ENCODE results near the gene ABCC10.
"Not testable (repeated sequence)": the region's sequence is repeated elsewhere in the genome, so short reads cannot be mapped to it uniquely, and the experiment has no call there.

Gene ABCC10, protein sequence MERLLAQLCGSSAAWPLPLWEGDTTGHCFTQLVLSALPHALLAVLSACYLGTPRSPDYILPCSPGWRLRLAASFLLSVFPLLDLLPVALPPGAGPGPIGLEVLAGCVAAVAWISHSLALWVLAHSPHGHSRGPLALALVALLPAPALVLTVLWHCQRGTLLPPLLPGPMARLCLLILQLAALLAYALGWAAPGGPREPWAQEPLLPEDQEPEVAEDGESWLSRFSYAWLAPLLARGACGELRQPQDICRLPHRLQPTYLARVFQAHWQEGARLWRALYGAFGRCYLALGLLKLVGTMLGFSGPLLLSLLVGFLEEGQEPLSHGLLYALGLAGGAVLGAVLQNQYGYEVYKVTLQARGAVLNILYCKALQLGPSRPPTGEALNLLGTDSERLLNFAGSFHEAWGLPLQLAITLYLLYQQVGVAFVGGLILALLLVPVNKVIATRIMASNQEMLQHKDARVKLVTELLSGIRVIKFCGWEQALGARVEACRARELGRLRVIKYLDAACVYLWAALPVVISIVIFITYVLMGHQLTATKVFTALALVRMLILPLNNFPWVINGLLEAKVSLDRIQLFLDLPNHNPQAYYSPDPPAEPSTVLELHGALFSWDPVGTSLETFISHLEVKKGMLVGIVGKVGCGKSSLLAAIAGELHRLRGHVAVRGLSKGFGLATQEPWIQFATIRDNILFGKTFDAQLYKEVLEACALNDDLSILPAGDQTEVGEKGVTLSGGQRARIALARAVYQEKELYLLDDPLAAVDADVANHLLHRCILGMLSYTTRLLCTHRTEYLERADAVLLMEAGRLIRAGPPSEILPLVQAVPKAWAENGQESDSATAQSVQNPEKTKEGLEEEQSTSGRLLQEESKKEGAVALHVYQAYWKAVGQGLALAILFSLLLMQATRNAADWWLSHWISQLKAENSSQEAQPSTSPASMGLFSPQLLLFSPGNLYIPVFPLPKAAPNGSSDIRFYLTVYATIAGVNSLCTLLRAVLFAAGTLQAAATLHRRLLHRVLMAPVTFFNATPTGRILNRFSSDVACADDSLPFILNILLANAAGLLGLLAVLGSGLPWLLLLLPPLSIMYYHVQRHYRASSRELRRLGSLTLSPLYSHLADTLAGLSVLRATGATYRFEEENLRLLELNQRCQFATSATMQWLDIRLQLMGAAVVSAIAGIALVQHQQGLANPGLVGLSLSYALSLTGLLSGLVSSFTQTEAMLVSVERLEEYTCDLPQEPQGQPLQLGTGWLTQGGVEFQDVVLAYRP (N-terminal part only)

DNA sequence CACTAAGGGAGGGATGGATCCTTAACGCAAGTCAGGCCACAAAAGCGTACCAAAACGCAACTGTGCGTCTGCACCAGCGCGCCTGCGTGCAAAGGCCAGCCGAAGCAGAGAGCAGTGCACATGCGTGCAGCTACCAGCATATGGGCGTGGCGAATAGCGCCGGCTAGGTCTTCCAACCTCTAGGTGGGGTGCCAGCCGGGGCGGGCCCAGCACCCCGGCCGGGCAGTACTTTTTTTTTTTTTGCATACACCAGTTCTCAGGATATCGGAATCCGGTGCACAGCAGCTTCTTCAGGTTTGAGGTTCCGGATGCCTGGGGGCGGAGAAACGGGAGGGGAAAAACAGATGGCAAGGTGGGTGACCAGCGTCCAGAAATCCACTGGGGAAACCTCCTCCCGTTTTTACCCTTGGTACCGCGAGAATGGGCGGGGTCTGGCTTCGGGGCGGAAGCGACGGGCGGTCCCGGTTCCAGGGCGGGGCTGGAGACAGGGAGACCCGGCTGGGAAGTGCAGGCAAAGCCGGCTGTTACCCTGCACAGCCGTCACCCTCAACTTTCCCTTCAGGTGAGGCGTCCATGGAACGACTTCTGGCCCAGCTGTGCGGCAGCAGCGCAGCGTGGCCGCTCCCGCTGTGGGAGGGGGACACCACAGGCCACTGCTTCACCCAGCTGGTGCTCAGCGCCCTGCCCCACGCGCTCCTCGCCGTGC lies at the start of gene ABCC10:
Gene ABCC10 (plus strand): TSS at position 136 of the 706 bp plus-strand sequence. CDS start 438 bp downstream, at position 574.
- DNase-seq, result peak; percentile 92 to 93

DNA sequence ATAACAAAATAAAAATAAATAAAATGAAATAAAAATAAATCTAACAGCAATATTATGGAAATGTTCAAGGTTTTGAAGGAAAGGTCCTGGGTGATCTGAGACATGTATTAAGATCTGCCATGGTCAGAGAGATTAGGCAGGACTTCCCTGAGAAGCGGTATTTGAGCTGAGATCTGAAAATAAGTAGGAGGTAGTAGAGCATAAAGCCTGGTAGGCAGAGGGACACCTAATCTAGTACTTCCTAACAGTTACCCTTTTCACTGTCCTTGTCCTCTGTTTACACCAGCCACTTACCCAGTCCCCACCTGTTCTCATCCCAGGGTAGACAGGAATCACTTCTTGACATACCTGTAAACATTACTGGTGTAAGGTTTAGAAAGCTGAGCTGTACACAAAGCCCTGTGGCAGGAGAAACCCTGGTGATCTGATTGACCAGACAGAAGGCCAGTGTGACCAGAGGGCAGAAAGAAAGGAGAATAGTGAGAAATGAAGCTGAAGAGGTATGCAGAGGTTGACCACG lies 49.6 kb upstream of the ABCC10 start:
- DNase-seq, result no peak

DNA sequence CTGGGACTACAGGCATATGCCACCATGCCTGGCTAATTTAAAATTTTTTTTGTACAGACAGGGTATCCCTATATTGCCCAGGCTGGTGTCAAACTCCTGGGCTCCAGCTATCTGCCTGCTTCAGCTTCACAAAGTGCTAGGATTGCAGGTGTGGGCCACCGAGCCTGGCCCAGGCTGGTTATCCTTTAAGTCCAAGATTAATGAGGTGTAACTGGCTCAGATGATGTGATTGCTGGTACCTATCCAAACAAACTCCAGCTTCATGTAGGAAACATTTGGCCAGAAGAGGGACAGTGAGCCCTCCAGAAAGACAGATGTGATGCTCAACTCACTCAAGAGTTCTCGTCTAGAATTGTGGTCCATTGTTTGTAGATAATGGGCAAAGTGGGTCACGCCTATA lies 48.7 kb upstream of the ABCC10 start:
- no peak for DNase-seq

- DNase-seq, result not testable (repeated sequence)
Observed at GRCh38 chr6:43380858-43381257, 46.5 kb upstream of the ABCC10 start.

- DNase-seq, result no peak
Observed at GRCh38 chr6:43383021-43383667, 44.2 kb upstream of the ABCC10 start.

- no peak for DNase-seq
Observed at GRCh38 chr6:43386492-43386891, 40.8 kb upstream of the ABCC10 start.

DNA sequence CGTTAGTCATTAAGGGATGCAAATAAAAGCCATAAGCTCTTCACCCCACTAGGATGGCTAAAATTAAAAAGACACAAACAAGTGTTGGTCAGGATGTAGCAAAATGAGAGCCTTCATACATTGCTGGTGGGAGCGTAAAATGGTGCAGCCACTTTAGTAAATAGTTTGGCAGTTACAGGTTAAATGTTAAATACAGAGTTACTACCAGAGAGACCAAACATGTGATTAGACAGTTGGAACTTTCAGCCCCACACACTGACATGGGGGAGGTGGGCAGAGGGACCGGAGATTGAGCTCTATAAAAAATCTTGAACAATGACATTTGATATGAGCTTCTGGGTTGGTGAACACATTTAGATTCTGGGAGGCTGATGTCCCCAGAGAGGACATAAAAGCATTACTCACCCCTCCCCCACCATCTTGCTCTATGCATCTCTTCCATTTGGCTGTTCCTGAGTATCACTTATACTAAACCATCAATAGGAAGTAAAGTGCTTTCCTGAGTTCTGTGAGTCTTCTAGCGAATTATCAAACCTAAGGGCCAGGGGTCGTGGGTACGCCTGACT lies 37.5 kb upstream of the ABCC10 start:
- DNase-seq, result no peak

GRCh38 chr6:43390753-43391439 lies 36.4 kb upstream of the ABCC10 start:
- DNase-seq, result not testable (repeated sequence)

DNA sequence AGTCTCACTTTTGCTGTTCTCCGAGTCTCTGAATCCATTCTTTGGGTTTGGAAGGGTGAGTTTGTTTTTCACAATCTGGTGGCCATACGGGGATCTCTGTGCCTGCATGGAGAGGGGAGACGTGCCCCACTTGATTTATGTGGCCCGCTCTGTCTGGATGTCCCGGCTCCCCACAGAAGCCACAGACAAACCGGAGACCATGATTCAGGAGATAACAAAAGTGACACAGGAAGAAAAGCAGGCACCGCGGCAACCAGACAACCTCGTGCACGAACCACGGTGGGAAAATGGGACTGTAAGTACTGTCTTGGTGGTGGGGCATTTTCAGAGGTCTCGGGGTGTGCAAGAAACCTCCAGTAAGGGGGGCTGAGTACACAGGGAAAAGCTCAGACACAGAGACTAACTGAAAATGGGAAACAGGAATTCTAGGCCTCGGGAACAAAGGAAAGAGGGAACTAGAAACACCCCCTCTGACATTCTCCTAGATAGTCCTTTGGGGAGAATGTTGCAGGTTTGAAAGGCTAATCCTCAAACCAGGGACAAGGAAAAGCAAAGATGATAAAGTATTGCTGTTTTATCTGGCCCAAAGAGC lies 35.8 kb upstream of the ABCC10 start:
- DNase-seq, result no peak

DNA sequence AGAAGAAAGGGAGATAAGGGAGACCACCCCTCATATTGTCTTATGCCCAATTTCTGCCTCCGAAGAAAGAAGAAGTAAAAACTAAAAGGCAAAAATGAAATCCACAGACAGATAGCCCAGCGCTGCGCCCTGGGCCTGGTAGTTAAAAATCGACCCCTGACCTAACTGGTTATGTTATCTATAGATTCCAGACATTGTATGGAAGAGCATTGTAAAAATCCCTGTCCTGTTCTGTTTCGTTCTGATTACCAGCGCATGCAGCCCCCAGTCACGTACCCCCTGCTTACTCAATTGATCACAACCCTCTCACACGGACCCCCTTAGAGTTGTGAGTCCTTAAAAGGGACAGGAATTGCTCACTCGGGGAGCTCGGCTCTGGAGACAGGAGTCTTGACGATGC lies 34.2 kb upstream of the ABCC10 start:
- DNase-seq, result not testable (repeated sequence)

- no peak for DNase-seq
Observed at GRCh38 chr6:43393602-43394001, 33.7 kb upstream of the ABCC10 start.

DNA sequence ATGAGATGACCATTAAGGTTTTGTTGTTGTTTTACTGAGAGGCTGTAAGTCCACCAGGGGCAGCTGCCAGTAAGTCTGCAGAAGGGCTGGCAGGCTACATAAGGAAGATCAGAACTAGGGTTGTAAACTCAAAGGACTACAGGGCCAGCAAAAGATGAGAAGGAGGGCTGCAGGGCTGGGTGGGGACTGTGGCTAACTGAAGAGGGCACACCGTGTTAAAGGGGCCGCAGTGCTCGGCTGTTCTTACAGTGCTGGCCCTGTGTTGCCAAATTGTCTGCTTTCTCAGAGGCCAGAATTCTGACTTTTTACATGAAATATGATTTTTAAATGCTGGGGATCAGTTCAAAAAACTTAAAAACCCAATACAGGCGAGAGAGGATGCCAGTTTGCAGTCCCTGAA lies 32.4 kb upstream of the ABCC10 start:
- DNase-seq, result no peak

GRCh38 chr6:43395776-43396175 lies 31.6 kb upstream of the ABCC10 start:
- DNase-seq, result no peak

GRCh38 chr6:43396408-43397149 lies 30.8 kb upstream of the ABCC10 start:
- no peak for DNase-seq

DNA sequence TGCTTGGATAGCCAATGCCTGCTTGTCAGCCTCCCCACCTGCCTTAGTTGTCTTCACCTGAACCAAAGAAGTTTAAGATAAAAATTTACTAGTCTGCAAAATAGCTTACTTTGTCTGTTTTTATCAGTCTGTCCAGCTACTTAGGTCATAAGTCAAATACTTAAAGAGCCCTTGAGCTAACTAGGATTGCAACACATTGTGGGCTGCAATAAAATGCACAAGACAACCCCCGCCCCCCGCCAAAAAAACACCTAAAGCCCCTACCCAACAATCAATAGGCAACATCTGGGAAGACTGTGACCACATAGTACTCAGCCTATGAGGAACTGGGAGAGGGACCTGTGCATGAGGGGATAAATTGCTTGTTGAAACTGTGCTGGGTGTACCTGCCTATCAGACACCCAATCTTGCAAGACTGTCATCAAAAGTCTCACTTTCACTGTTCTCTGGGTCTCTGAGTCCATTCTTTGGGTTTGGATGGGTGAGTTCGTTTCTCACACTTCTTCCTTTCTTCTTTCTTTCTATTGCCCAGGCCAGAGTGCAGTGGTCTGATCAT lies 27.3 kb upstream of the ABCC10 start:
- DNase-seq, result no peak

DNA sequence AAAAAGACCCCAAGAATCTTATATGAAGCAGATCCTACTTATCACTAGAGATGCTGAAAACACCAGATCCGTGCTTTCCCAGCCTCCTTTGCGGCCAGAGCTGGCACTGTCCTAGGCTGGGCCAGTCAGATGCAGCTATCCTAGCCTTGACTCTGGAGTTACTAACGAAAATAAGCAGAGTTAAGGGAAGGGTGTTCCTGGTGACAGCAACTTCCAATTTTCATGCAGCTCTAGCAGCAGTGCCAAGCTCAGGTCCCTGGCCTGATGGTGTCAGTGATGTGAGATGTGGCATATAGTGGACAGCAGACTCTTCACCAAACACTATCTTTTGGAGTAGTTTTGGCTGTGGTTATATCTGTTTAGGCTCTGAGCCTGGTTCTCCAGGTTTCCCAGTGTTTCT lies 25.6 kb upstream of the ABCC10 start:
- no peak for DNase-seq

DNA sequence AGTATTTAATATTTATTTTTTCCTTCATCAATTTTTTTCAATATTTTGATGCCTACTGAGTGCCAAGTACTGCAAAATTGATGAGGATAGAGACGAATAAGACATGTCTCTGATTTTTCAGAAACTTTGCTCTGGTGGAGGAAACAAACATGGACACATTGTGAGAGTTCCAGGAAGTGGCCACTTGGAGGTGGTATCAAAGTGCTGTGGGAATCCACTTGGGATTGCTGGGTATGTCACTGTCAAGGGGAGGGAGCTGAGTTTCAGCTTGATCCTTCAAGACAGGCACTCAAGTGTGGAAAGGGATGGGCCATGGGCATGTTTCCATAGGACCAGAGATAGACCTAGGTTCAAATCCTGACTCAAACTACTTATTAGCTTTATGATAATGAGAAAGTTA lies 24.5 kb upstream of the ABCC10 start:
- no peak for DNase-seq

DNA sequence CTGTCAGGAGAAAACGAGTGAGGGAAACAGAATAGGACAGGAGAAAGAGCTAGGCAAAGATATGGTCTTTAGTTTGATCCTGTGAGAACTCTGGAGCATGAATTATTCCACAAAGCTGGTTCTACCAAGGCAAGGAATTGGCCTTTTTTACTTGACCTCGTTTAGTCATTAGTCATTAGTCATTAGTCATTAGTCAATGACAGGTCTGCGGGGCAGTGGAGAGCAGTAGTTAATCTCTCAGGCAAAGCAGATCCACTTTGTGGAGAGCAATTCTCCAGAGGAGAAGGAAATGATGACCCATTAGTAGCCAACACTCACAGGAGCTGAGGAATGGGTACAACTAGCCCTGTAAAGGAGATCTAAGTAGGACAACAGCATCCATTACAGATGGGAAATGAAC lies 22.0 kb upstream of the ABCC10 start:
- DNase-seq, result no peak

DNA sequence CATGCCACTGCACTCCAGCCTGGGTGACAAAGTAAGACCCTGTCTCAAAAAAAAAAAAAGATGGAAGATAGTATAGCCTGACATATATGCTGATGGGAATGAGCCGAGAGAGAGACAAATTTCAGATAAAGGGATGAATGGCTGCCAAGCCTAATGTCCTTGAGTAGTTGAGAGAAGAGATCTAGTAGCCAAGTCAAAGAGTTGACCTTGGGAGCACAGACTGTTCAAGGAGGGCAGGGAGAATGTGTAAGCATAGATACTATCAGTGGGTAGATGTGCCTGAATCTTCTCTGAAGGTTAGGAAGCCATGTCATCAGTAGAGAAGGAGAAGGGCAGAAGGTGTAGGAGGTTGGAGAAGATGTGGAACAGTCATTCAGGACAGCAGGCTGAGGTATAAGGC lies 20.0 kb upstream of the ABCC10 start:
- no peak for DNase-seq
